ENCODE data around the gene CFP. TPM values are rescaled to one million over a fixed set of nuclear protein-coding genes. Genes with fewer than 3 reads are reported as not detected.

CFP gene

Small RNA genes within 50 kb of the gene (small RNA-seq; reads per million reads assigned to genes)
- gene MIR4769 (ENCODE audit: insufficient read depth) = not detected

Data from mesendoderm (in vitro differentiated cells).